NCI-H748 (cell line): Measurements from ENCODE around the gene FKBP4.
"Not testable (repeated sequence)": the region's sequence is repeated elsewhere in the genome, so short reads cannot be mapped to it uniquely, and the experiment has no call there.

Experiments used
- DNase-seq: peaks from one replicate; lab custom pipeline; 2025; ENCODE audit not compliant: unreplicated experiment; lab: John Stamatoyannopoulos, UW

The FKBP4 gene, protein sequence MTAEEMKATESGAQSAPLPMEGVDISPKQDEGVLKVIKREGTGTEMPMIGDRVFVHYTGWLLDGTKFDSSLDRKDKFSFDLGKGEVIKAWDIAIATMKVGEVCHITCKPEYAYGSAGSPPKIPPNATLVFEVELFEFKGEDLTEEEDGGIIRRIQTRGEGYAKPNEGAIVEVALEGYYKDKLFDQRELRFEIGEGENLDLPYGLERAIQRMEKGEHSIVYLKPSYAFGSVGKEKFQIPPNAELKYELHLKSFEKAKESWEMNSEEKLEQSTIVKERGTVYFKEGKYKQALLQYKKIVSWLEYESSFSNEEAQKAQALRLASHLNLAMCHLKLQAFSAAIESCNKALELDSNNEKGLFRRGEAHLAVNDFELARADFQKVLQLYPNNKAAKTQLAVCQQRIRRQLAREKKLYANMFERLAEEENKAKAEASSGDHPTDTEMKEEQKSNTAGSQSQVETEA

GRCh38 chr12:2794736-2795289 is at the start of gene FKBP4:
Gene FKBP4 (plus strand): TSS chr12:2794970. CDS start chr12:2795140, 170 bp downstream.
- DNase-seq, result peak; percentile 86

DNA sequence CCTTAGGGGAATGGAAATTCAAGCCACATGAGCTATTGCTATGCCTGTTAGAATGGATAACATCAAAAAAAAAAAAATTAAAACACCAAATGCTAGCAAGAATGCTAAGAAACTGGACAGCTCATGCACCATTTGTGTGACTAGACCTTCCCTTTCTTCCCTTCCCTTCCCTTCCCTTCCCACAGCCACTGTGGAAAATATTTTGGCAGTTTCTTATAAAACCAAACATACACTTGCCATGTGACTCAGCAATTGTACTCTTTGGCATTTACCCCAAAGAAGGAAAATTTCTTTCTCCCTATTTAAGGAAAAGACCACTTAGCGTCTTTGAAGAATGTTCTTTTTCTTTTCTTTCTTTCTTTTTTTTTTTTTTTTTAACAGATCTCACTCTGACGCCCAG is 49.1 kb upstream of the FKBP4 start:
- no peak for DNase-seq

GRCh38 chr12:2749580-2749979 is 45.2 kb upstream of the FKBP4 start:
- no peak for DNase-seq

DNA sequence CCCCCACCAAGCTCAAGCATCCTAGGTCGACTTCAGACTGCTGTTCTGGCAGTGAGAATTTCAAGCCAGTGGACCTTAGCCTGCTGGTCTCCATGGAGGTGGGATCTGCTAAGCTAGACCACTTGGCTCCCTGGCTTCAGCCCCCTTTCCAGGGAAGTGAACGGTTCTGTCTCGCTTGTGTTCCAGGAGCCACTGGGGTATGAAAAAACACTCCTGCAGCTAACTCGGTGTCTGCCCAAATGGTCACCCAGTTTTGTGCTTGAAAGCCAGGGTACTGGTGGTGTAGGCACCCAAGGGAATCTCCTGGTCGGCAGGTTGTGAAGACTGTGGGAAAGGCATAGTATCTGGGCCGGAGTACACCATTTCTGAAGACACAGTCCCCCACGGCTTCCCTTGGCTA is 44.6 kb upstream of the FKBP4 start:
- no peak for DNase-seq

- DNase-seq, result no peak
Measured at GRCh38 chr12:2751230-2751629, 43.5 kb upstream of the FKBP4 start.

GRCh38 chr12:2751686-2752085 is 43.1 kb upstream of the FKBP4 start:
- DNase-seq, result peak; percentile 2

DNA sequence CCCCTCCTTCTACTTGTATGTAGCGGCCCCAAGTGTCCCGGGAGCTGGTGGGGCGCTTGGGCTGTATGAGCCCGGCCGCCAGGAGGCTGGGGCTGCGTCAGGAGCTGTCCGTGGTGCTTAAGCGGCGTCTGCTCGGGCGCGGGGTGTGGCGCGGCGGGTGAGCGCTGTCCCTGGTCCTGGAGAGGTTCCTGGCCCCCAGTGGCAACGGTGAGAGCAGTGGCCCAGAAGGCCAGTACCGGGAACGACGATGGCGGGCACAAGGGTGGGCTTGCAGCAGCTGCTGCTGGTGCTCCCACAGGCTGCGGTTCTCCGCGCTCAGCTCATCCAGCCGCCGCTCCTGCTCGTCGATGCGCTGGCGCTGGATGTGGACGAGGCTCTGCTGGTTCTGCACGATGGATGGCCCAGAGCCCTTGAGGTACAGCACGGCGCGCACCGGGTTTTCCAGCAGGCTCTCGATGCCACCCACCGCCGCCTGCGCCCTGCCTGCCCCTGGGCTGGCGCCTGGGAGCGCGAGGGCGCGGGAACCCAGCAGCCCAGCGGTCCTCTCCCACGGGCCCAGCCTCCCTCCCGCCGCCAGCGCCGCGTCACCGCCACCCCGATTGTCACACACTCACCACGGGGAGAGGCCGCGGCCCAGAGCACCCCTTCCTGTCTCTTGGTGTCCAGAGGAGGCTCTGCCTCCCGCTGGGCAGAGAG is 41.9 kb upstream of the FKBP4 start:
- peak; percentile 52 for DNase-seq

- DNase-seq, result no peak
Measured at GRCh38 chr12:2753536-2753935, 41.2 kb upstream of the FKBP4 start.

DNA sequence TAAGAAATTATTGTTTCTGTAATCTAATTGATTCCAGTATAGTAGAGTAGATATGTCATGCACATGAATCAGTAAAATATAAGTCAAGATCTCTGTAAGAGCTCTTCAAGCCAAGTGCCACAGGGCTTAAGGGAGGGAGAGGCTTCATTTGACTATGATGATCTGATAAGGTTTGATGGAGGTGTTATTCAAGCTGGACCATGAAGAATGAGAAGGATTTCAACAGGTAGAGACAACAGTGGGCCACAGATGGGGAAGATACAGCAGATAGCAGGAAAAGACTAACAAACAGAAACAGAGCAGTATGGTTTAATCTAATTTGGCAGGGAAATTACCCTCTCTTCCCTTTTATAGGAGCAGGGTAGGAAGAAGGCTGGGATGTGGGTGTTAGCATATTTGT is 40.6 kb upstream of the FKBP4 start:
- no peak for DNase-seq

- no peak for DNase-seq
Measured at GRCh38 chr12:2756756-2757155, 38.0 kb upstream of the FKBP4 start.

DNA sequence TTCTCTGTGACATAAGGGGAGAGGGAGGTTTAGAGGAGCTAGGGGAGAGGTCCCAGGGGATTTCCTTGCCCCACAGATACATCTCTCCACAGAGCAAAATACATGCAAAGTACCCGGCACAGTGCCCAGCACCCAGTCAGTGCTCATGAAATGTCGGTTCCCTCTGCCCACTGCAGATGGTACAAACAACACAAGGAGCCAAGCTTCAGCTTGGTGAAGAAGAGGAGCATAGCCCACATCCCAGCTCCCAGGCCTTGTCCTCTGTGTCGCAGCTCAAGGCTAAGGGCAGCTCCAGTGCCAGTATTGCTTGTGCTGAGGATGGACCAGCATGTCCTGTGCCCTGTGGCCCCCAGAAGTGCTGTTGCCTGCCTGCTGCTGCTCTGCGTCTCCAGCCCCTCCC is 35.0 kb upstream of the FKBP4 start:
- DNase-seq, result no peak

DNA sequence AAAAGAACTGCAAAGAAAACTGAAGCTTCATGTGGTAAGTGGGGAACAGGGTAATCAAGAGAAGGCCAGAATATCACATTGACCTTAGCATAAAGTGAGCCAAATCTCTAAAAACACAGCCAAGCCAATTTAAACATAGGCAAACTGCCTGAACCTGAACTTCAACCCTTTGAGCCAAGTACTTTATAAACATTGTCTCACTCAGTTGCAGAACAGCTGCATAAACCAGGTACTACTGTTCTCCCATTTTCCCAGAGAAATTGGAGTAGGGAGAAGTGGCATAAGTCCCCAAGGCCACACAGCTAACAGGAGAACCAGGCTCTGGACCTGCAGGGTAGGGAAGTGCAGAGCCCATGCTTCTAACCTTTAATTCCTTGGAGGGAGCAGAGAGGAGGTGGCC is 30.4 kb upstream of the FKBP4 start:
- DNase-seq, result no peak

DNA sequence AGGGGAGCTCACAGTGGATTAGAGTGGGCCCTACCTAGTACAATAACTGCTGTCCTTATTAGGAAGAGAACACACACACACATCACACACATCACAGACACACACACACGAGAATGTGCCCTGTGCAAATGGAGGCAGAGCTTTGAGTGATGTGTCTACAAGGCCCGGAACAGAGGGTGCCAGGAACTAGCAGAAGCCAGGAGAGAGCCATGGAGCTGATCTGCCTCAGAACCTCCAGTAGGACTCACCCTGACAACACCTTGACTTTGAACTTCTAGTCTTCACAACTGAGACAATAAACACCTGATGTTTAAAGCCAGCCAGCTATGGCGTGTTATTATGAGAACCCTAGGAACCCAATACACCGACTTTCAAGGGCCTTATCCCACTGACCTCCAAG is 29.7 kb upstream of the FKBP4 start:
- DNase-seq, result no peak

GRCh38 chr12:2765608-2766007 is 29.2 kb upstream of the FKBP4 start:
- DNase-seq, result no peak

DNA sequence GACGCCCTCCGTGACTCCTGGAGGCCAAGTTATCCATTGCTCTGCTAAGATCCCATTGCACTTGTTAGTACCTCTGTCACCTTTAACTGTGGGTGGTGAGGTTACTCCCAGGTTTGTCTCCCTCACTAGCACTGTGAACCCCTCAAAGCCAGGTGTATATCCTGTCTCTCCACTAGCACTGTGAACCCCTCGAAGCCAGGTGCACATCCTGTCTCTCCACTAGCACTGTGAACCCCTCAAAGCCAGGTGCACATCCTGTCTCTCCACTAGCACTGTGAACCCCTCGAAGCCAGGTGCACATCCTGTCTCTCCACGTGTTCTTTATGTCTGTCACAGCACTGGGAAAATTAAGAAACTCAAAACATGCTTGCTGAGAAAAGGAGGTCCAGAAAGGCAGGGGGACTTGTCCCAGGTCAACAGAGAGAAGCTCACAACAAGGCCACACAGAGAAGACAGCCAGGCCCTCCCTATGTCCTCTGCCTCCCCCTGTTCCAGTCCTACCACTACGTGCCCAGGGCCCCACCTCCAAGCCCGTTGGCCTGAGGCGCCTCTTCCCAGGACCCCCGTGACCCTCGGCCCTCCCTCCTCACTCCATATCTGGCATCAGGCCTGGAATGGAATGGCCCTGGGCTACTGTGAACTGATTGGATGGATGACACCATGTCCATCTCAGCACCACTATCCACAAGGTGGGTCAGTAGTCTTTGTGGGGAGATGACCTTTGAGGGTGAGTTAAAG is 26.4 kb upstream of the FKBP4 start:
- DNase-seq, result no peak

DNA sequence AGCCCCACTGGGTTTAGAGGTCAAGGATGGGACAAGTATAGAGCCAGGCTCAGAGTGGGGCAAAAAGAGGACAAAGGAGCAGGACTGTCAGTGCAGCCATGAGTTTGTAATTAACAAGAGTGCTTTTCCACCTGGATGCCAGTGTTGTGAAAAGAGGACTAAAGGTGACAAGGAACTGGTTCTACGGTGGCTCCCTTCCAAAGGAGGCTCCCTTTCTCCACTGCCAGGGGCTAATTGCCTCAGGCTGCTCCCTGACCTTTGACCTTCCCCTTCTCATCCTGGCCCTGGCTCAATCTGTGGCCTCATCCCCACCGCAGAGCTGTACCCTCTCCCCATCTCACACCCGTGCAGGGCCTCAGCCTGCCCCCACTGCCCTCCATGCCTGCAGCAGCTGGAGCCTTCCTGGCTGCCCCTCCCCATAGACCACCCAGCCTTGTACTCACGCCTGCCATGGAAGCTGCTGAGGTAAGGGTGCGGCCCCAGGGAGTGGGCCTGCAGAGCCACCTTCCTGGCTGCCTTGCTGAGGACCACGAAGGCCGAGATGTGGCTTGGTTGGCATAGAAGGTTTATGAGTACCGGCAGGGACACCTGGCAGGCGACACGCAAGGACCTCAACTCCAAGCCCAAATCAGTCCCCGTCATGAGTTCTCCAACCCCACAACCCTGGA is 24.8 kb upstream of the FKBP4 start:
- DNase-seq, result no peak

GRCh38 chr12:2770544-2770943 is 24.2 kb upstream of the FKBP4 start:
- not testable (repeated sequence) for DNase-seq

- DNase-seq, result no peak
Measured at GRCh38 chr12:2772370-2772769, 22.4 kb upstream of the FKBP4 start.

GRCh38 chr12:2773199-2773875 is 21.4 kb upstream of the FKBP4 start:
- DNase-seq, result no peak

DNA sequence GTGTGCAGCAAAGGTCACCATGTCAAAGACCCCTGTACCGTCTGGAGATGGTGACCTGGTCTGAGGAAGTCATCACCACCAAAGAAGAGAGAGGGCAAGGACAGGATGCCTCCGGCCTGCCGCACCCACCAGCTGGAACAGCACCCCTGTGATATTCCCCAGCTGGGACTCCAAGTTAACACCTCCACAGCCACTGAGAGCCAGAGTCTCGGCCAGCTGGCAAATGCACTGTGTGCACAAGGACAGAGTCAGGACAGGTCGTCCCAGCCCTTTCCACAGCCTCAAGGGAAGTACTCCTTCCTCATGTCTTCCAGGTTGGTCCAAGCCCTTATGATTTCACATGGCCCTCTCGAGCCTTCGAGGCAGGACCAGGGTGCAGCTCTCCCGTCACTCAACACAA is 19.3 kb upstream of the FKBP4 start:
- DNase-seq, result no peak
